GM21723 (cell line): ENCODE data around the gene NR3C1.
A peak's percentile ranks its signal among the peaks of the same experiment; 100 is the strongest.

Experiments used
- ATAC-seq: cut with Tn5 transposase; IDR thresholded peaks from one replicate; pipeline ENCODE4 v1.9.1; 2021; ENCODE audit warnings: mild to moderate bottlenecking, moderate library complexity; ENCODE audit not compliant: unreplicated experiment

Gene NR3C1

DNA sequence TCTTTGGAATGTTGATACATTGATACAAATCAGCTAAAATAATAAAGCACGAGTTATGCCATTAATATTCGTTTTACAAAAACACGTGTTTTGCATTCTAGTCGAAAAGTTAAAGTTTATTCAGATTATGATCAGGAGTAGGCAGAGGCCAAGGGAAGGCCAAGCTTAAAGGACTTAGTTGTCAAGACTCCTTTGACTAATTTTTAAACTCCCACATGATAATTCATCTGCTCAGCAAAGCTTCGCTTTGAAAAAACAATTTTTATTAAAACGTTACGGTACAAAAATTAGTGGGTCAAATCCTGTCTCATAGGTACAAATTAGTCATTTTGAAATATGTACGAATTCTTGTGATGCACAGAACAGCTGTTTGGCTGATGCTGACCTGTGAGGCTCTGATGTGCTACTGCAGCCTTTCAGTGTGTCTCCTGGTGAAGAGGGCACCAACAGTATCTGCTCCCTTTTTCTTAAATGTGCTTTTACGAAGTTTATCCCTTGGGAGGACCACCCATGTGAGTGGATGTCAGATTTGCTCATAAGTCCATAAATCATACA is 23.0 kb upstream of the NR3C1 start:
- peak; percentile 63 for ATAC-seq

DNA sequence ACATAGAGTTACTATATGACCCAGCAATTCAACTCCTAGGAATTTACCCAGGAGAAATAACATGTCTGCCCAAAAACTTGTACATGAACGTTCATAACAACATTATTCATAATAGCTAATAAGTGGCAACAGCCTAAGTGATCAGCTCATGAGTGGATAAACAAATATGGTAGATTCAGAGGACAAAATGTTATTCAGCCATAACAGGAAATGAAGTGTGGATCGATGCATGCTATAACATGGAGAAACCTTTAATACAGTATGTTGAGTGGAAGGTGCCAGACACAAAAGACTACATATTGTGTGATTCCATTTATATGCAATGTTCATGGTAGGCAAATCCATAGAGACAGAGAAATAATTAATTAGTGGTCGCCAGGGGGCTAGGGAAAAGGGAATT is 22.3 kb upstream of the NR3C1 start:
- ATAC-seq, result no peak

DNA sequence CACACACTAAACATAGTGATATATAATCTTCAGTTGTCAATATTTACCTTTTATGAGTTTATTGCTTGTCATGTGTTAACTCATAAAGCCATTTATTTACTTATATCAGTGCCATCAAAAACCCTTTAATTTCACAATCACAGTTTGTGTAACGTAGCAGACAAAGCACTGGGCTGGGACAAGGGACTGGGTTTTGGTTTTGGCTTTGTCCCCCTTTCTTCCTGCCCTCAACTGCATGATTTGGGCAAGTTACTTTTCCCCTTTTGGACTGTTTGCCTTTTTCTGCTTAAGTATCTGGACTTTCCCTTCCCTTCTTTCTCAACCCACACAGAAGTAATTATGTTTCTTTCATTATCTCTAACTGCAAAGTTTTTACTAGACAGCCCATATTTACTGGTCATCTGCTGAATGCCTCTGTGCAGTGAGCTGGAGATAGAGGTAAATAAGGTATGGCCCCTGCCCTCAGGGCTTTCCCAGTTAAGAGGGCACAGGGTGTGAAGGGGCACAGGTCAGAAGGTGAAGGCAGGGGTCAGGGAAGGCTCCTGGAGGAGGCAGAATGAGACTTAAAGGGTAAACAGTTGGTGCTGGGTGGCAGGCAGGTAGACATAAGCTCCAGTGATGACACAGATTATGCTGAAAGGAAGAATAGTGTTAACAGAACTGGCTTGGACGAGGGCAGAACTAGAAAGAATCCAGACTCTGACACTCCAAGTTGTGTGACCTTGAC is 14.8 kb upstream of the NR3C1 start:
- ATAC-seq, result peak; percentile 56

DNA sequence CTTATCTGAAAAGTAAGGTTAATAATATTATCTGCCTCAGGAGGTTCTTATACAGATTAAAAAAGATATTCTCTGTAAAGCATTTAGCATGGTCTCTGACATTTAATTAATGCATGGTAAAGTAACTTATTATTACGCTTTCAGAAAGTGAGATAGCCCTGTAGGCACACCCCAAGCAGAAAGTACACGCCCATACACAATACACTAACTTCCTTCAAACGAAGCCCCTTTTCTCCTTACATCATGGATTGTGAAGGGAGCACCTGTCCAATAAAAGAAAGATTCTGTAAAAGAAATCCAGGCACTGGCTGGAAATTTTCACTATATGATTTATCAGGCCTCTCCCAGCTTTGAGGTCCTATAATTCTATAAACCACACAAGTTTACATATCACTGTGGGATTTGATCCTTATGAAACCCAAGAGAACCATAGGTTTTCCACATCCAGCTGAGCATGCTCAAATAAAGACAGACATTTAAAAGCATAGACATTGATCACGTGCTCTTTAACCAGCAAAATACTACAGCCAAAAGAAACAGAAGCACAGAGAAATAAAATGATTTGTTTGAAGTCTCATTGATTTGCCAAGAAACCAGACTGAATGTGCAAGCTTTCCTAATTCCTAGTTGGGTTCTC is 14.1 kb upstream of the NR3C1 start:
- ATAC-seq, result no peak

DNA sequence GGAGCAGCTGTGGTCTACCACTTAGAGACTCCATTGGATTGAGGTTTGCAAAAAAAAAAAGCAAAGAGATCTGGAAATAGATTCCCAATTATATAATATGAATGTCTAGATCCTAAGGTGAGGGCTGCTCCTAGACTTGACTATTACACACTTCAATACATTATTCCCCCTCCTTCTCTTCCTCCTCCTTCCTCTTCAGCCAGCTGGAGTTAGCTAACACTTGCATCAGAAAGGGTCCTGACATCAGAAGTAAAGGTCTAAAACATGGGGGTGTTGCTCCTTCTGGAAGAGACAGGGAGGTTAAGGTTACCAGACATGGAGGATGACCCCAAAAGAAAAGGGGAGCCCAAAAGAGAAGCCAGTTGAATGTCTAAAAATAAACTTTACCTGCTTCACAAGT is 12.9 kb upstream of the NR3C1 start:
- no peak for ATAC-seq

DNA sequence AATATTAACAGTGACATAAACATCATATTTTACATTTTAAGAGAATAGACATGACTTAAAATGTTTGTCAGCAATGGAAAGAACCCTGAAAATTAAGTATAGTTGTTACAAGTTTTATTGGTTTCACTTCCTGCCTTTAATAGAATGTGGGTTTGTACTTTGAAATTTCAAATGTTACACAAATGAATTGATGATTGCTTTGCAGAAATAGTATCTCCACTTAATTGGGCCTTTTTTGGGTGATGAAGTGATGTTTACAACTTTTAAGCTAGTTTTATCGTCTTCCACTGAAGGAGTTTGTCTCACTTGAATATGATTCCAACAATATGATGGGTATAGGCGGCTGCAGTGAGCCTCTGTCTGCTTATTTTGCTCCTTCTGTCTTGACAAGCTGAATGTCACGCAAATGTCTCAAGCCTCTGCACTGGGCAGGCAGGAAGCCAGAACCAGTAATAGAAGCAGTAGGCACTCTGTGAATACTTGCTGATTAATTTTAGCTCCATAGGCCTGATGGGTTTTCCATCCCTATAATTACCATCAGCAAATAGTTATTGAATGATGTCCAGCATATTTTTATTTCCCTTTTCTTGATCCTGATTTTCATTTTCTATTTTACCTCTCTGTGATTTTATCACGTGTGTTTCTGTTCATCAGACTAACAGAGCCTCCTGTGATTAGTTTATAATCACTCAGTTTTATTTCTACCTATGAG is 10.6 kb upstream of the NR3C1 start:
- peak; percentile 70 for ATAC-seq

DNA sequence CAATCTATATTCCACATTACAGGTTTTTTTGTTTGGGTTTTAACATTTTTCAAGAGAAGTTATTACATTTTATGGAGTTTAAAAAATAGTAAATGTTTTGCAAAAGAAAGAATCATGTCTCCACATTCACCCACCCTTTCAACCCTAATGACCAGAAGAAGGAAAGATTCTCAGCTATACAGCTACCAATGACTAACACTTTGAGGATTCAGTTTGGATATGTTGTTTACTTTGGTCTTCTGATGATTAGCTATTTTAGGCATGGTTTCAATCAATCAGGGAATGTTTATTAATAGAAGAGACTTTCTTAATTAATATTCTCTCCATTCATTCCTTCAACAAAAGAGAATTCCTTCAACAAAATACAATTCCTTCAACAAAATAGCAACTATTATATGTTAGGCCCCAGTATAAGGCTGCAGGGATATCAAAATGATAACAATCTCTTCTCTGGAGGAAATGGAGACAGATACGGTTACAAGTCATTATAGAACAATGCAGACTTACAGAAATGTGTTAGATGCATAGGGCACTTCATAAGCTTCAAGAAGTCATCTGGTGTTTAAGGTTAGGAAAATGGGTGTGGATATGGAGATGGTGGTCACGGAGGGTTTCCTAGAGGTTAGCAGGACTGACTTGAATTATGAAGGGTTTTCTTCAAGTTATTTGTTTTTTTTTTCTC is 9.3 kb upstream of the NR3C1 start:
- ATAC-seq, result no peak

DNA sequence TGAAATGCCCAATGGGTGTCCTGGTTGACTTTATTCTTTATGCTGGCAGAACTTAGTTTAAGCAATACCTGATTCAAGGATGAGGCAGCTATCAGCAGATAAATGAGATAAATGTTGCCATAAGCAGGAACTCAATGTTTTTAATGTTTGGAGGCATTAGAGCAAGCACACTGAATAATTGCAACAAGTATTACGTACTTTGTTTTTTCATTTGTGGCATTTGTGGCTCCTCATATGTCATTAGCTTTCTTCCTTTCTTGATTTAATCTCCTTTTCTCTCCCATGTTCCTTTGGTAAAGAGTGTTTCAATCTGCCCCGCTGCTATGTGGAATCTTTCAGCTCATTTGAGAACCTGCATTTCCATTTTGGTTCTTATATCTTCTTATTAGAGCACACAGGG is 6.4 kb upstream of the NR3C1 start:
- no peak for ATAC-seq

DNA sequence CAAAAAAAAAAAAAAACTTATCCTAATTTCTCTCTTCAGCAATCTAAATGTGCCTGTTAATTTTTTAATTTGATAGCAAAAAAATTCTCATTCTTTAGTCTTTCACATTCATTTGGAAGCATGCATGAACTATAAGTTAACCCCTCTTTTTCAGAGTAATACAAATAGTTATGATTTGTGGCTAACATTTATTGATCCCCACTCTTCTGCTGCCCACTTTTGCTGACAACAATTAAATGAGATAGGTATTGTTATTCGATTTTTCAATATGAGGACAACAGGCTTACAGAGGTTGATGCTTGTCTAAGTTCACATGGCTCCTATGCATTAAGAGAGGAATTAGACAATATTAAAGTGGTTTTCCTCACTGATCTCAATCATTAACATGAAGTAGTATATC is 2.9 kb upstream of the NR3C1 start:
- no peak for ATAC-seq

DNA sequence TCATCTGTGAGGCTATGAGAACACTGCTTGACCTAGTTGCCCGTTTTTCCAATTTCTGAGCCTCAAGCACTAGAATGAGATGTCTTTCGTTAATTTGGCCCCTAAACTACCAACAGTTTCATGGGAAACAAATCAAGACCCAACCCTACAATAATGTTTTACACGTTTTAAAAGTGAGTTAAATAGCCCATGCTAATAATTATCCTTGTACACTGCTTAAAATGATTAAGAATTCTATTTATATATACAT is 2.3 kb upstream of the NR3C1 start:
- ATAC-seq, result no peak

DNA sequence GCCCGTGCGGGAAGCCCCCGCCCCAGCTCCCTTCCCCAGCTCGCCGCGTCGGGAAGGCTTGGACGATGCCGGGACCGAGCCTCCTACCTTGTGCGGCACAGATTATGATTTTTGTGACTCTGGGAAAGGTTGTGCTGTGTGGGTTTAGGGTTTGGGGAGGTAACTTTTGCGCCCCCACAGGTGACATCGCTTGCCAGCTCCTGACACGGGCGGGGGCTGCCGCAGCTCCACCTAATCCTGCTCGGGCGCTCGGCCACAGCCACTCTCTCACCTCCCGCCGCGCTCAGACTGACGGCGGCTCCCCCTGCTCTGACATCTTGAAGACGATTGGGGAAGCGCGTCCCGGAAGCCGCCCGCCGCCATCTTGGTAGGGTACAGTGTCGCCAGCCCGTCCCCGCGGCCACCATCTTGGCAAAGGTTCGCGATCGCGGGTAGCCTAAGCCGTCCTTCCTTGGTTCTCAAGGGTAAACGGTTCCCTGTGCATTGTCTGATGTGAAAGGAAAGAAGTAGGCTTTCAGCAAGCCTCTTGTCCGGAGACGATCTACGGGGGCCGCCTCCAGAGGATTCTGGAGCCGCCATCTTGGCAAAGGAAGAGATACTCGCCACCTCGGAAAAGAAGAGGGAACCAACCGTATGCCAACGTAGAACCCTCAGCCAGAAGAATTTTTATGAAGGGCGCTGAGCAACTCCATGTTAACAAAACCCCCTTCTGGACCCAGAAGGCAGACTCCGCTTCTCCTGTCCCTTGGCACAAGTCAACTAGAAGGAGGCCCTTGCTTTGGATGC is 1.8 kb upstream of the NR3C1 start:
- ATAC-seq, result peak; percentile 28

DNA sequence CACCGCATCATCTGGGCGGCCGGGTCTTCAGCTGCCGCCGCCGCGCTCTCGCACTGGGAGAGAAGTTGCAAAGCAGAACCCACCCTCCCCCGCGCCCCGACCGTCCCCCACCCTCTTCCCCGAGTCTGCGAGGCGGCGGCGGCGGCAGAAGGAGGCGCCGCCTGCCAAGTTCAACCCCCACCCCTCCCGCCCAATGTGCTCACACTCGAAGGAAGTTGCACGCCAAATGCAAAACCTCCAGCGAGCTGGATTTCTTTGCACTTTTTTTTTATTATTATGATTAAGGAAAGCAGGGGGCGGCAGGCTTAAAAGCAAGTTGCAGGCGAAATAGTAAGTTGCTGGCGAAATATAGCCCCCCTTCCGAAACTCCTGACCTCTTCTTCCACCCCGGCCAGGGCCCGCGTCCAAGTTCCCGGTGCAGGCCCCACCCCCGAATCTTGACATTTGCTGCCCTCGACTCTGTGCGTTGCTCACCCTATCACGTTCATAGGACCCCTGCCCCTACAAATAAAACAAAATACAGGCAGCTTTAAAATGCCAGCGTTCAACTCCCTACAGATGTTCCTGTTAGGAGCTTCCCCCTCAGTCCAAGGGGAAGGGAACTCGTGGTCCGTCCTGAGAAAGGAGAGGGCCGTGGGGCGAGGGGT is 1.1 kb upstream of the NR3C1 start:
- ATAC-seq, result peak; percentile 25

DNA sequence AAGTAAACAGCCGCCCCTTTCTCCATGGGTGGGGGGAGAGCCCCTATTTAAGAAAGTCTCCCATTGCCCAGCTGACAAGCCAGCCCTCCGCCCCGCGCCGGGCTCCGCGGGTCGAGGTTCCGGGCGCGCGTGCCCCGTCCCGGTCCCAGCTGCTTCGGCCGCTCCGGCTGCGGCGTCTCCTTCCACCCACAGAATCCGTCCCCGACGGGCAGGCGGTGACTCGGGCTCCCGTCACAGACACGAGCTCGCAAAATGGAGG is 223 bp downstream of the NR3C1 start:
- peak; percentile 15 for ATAC-seq

DNA sequence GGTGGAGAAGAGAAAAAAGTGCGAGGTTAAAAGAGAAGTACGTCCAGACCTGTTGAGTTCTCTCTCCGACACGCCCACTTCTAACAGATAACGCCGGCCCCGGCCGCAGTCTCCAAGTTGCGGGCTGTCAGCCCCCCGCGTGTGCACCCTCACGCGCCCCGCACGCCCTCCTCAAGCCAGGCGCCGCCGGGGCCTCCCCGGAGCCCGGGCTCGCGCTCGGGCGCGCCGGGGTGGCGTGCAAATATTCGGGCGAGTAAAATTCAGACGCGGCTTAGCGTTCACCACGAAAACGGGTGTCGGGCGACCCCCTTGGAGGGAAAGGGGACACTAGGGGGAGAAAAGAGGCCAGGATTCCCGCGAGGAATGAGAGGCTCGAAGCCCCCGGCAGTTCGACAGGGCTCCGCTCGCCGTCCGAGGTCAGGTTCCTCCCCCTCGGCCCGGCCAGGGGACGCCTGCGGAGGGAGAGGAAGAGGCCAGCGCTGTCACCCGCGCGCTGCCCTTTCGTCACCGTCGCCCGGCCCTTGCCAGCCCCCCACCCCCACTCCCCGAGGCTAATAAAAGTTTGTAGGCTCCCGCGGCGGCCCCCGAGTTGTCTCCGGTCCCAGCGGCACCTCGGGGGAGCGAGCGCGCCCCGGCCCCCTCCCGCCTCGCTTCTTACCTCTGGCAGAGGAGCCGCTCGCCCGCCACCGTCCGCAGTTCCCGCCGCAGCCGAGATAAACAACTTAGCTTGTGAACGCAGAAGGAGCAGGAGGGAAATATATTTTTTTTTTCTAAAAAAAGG is 743 bp downstream of the NR3C1 start:
- ATAC-seq, result peak; percentile 1

DNA sequence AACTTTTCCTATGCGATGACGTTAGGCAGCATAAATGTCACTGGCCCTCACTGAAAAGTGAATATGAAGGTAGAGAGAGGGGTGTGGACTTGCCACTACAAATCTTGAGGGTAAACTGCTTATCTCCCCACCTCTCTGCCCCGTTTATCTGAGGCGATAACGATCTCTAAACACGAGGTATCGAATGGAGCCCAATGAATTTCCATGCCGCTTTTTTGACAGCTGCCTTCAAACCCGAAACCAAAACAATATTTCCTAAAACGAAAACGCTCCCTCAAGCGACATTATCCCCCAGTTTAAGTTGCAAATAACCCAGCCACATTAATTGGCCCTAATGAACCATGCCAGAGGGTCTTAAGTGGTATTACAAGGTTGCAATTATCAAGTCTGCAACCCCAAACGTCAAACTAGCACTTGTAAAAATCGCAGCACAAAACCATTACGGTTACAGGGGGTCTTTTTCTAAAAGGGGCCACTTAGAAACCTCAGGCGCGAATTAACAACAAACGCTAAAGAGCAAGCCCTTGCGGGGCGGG is 1.4 kb downstream of the NR3C1 start:
- ATAC-seq, result no peak

DNA sequence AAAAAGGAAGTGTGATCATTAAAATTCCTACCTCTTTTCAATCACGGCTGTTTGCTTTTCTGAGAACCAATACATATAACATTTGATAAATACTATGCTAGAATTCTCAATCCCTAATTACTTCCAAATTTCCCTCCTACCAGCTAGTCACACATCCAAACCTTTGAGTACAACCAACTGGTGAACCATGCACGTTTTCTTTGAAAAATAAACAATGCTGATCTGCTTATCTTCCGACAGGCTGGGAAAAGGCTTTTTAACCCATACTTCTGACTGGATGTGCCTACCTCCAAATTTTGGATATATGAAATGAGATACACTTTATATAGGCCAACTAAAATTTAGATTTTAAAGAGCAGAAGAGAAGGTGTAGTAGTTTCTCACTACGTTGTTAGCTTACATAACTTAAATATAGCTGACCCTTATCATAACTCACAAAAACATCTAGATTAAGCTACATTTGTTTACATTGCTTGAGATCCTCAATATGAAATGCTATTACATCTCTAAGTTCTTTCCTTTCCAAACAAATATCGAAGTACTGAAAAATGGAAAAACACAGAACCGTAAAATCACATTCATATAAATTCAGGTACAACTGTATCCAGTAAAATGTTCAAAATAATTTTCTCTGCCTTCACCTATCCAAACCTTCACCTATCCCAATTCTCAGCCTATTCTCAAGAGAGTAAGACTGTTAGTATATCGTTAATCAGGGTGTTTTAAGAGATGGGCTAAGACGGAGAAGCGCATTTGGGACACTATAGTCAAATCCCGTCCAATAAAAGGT is 2.1 kb downstream of the NR3C1 start:
- ATAC-seq, result no peak

DNA sequence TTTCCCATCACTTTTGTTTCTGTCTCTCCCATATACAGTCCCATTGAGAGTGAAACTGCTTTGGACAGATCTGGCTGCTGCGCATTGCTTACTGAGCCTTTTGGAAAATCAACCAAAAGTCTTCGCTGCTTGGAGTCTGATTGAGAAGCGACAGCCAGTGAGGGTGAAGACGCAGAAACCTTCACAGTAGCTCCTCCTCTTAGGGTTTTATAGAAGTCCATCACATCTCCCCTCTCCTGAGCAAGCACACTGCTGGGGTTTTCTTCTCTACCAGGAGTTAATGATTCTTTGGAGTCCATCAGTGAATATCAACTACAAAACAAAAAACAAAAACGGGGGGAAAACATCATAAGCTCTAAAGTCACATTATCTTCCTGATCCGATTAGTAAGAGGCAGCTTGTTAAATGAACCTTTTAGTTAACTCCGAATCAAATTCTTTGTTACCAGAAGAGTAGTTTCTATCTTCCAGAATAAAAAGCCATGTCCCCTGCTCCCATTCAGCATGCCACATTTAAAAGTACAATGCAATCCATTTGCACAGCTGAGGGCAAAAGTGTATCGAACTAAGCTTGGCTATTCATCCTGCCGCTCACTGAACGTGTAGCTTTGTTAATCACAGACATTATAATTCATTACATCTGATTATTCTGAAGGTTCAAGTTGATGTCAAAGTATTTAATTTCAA is 2.8 kb downstream of the NR3C1 start:
- no peak for ATAC-seq
